Natural killer cell (primary cell): ENCODE measurements around the gene RSPH9. TPM values are rescaled to one million over a fixed set of nuclear protein-coding genes. Genes with fewer than 3 reads are reported as not detected.

Experiments used
- ATAC-seq, 3 donors: fragments of 150-1000 bp in 2 of 3; fragments of 200-7000 bp in 1 of 3; cut with Tn5 transposase; 1 replicate in 1 of 3; 2 replicates in 2 of 3; pipeline ENCODE4 v1.10.0; 2021; ENCODE audit warnings: mild to moderate bottlenecking in 2 of 3, moderate library complexity in 2 of 3
- DNase-seq, 2 donors: peaks; one replicate each; pipeline versions ENCODE4 v3.0.0 to v3.0.0-alpha.2; 2013 to 2021; ENCODE audit warnings: mixed read lengths in 1 of 2
- H3K27ac ChIP-seq: one replicate; pipeline ENCODE4 v1.5.1; 2013; ENCODE audit warnings: mild to moderate bottlenecking, low read length
- H3K27me3 ChIP-seq: one replicate; pipeline ENCODE4 v1.6.1; 2013; ENCODE audit warnings: low read length; ENCODE audit not compliant: control insufficient read depth, insufficient read depth
- H3K36me3 ChIP-seq: one replicate; pipeline ENCODE4 v1.6.1; 2013; ENCODE audit warnings: low read length; ENCODE audit not compliant: control insufficient read depth, insufficient read depth
- H3K4me1 ChIP-seq: one replicate; pipeline ENCODE4 v1.6.1; 2013; ENCODE audit warnings: low read length; ENCODE audit not compliant: control insufficient read depth, insufficient read depth
- H3K4me3 ChIP-seq: one replicate; pipeline ENCODE4 v1.5.1; 2013; ENCODE audit warnings: low read length
- H3K9me3 ChIP-seq: one replicate; pipeline ENCODE4 v1.6.1; 2013; ENCODE audit warnings: low read length; ENCODE audit not compliant: control insufficient read depth, insufficient read depth
- H3K27ac Mint-ChIP-seq, 2 donors: one replicate each; pipeline ENCODE4 v1.8.0; 2022; ENCODE audit warnings: mild to moderate bottlenecking in 2 of 2, mixed read lengths in 2 of 2, moderate library complexity in 1 of 2
- H3K27me3 Mint-ChIP-seq, 2 donors: one replicate each; pipeline ENCODE4 v1.8.0; 2022; ENCODE audit warnings: low read depth in 2 of 2, mixed read lengths in 2 of 2
- H3K36me3 Mint-ChIP-seq: one replicate; pipeline ENCODE4 v1.8.0; 2022; ENCODE audit warnings: mixed read lengths
- H3K4me1 Mint-ChIP-seq, 2 donors: one replicate each; pipeline ENCODE4 v1.8.0; 2022; ENCODE audit warnings: mixed read lengths in 2 of 2
- H3K4me3 Mint-ChIP-seq: one replicate; pipeline ENCODE4 v1.8.0; 2022; ENCODE audit warnings: mild to moderate bottlenecking, moderate library complexity, mixed read lengths
- H3K9me3 Mint-ChIP-seq, 2 donors: one replicate each; pipeline ENCODE4 v1.8.0; 2022; ENCODE audit warnings: mixed read lengths in 2 of 2
- WGBS: methylation state at CpG from one replicate; pipeline ENCODE4 v1.1.7; 2013; ENCODE audit warnings: missing lambda C conversion rate; ENCODE audit not compliant: insufficient coverage; 5-methylcytosine and 5-hydroxymethylcytosine counted together
- intact Hi-C: fragments of 100-400 bp; cut with micrococcal nuclease; formaldehyde crosslinking; loops from one replicate; pipeline ENCODE4 v1.14.2; 2022
- total RNA-seq, 4 donors: library from RNA; stranded (reverse); fragments of 120-200 nt in 1 of 4; gene quantifications; one replicate each; pipeline versions ENCODE4 v1.2.3 to v1.2.4, GENCODE V29; 2013 to 2022
- TF ChIP-seq, protein P1 (sequence below): fragments of 200-600 bp; IDR thresholded peaks from one replicate; pipeline ENCODE4 v1.8.0; 2022; ENCODE audit warnings: antibody characterized with exemption

RSPH9 gene, protein sequence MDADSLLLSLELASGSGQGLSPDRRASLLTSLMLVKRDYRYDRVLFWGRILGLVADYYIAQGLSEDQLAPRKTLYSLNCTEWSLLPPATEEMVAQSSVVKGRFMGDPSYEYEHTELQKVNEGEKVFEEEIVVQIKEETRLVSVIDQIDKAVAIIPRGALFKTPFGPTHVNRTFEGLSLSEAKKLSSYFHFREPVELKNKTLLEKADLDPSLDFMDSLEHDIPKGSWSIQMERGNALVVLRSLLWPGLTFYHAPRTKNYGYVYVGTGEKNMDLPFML
- total RNA-seq: under 1 TPM in 1 of 3 donors, not detected in 2; 0.23 TPM
- total RNA-seq (2013): 0.14 TPM

DNA sequence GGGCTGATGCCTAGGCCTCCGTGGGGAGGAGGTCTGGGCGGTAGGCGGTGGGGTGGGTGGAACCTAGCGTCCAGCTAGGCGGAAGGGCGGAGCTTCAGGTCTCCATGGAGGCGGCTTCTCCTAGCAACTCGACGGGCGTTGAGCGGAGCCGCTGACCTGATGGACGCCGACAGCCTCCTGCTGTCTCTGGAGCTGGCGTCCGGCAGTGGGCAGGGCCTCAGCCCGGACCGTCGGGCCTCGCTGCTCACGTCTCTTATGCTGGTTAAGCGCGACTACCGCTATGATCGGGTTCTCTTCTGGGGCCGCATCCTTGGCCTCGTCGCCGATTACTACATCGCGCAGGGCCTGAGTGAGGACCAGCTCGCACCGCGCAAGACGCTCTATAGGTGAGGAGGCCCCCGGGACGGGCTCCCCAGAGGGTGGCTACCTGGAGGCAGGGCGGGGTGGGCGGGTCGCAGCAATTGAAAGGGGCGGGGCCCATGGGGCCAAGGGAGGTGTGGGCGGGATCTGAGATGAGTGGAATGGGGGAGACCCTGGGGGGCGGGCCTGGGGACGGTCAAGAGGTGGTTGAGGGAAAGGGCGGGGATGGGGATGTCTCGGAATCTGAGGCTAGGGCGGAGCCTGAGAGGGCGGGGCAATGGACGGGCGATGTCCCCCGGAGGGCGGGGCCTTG, at the start of gene RSPH9:
Gene RSPH9 (plus strand): TSS at position 97 of the 673 bp plus-strand sequence. CDS start 63 bp downstream, at position 160.
- Histone ChIP-seq H3K27me3 (no peaks in the 10 kb centered on the region), H3K4me1 (peaks cover 13% of the 10 kb centered on the region), H3K4me3 (peak within 1 kb of the TSS; percentile 44), H3K9me3 (no peaks in the 10 kb centered on the region), H3K36me3 (peaks cover 12% of the 10 kb centered on the region), H3K27ac (no peak within 1 kb of the TSS)
- Mint-ChIP-seq H3K36me3 (peaks cover 5% of the 10 kb centered on the region), H3K27ac (peak within 1 kb of the TSS; percentile 48 to 74), H3K4me3 (peak within 1 kb of the TSS; percentile 89), H3K9me3 (no peaks in the 10 kb centered on the region), H3K4me1 (peaks cover 13 to 28% of the 10 kb centered on the region in 2 donors), H3K27me3 (peaks cover 0 to 3% of the 10 kb centered on the region in 2 donors)
- peak; percentile 46 to 71 for DNase-seq
- intact Hi-C loops: no loop called here
- TF ChIP-seq, protein P1, sequence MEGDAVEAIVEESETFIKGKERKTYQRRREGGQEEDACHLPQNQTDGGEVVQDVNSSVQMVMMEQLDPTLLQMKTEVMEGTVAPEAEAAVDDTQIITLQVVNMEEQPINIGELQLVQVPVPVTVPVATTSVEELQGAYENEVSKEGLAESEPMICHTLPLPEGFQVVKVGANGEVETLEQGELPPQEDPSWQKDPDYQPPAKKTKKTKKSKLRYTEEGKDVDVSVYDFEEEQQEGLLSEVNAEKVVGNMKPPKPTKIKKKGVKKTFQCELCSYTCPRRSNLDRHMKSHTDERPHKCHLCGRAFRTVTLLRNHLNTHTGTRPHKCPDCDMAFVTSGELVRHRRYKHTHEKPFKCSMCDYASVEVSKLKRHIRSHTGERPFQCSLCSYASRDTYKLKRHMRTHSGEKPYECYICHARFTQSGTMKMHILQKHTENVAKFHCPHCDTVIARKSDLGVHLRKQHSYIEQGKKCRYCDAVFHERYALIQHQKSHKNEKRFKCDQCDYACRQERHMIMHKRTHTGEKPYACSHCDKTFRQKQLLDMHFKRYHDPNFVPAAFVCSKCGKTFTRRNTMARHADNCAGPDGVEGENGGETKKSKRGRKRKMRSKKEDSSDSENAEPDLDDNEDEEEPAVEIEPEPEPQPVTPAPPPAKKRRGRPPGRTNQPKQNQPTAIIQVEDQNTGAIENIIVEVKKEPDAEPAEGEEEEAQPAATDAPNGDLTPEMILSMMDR: no peak
- ATAC-seq: peak; percentile 74 to 82 (median 80)
- WGBS: 10% methylated on average over 52 of the region's 52 CpGs

DNA sequence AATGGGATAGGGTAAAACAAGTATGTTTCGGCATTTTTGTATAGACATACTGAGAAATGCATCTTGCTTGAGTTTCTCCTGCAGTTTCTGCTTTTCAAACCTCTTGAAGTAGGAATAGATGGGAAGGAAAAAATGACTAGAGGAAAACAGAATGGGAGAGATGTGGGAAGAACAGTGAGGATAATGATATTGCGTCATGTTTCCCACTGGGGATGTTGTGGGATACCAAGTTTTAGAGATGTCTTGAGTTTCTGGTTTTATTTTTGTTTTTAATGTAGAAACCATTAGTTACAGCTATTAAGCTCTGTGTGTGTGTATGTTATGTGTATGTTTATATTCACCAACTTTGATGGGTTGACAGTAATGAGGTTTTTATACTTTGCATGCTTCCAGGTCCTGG, 44.2 kb upstream of the RSPH9 start:
- no peak for ATAC-seq

DNA sequence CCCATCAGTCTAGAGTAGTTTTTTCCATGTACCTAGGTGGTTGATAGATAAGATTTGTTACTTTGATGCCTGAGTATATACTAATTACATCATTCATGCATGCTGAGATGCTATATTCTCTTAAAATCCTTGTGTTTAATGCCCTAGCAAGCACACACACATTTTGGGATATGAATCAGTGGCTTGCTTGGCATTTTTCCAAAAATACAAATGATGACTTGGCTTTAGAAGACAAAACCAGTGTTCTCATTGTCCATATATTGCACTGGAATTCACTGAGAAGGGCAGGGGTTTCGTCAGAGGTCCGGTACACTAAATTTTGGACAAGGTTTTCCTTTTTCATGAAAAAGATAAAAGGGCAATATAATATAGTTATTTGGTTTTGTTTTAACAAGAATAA, 40.7 kb upstream of the RSPH9 start:
- H3K27ac Mint-ChIP-seq: no peak overlapping the region
- DNase-seq: no peak
- no peak overlapping the region for H3K4me3 Mint-ChIP-seq
- no peaks in the 10 kb centered on the region for H3K27me3 Mint-ChIP-seq
- H3K4me1 Mint-ChIP-seq: peaks cover 4 to 5% of the 10 kb centered on the region in 2 donors
- H3K27me3 ChIP-seq: no peaks in the 10 kb centered on the region
- no peaks in the 10 kb centered on the region for H3K9me3 ChIP-seq
- H3K9me3 Mint-ChIP-seq: no peaks in the 10 kb centered on the region
- H3K4me1 ChIP-seq: peaks cover 3% of the 10 kb centered on the region
- no peak for ATAC-seq
- peaks cover 41% of the 10 kb centered on the region for H3K36me3 ChIP-seq
- TF ChIP-seq, protein P1: no peak
- intact Hi-C loops: no loop called here
- no peak overlapping the region for H3K27ac ChIP-seq
- 95% methylated on average over 2 of the region's 2 CpGs for WGBS
- H3K4me3 ChIP-seq: no peak overlapping the region
- H3K36me3 Mint-ChIP-seq: peaks cover 12% of the 10 kb centered on the region

More for the DNA sequence above, 44.2 kb upstream of the RSPH9 start:
- DNase-seq: no peak
- H3K4me1 ChIP-seq: no peaks in the 10 kb centered on the region
- no peak overlapping the region for H3K27ac ChIP-seq
- Mint-ChIP-seq H3K9me3 (no peaks in the 10 kb centered on the region), H3K27me3 (no peaks in the 10 kb centered on the region), H3K36me3 (peaks cover 14% of the 10 kb centered on the region), H3K27ac (no peak overlapping the region), H3K4me1 (no peaks in the 10 kb centered on the region), H3K4me3 (no peak overlapping the region)
- peaks cover 46% of the 10 kb centered on the region for H3K36me3 ChIP-seq
- no peaks in the 10 kb centered on the region for H3K27me3 ChIP-seq
- intact Hi-C loops: no loop called here
- H3K9me3 ChIP-seq: no peaks in the 10 kb centered on the region
- WGBS: 98% methylated on average over 2 of the region's 2 CpGs
- TF ChIP-seq, protein P1: no peak
- H3K4me3 ChIP-seq: no peak overlapping the region
